ENCODE measurements around the gene DLX2. TPM values are rescaled to one million over a fixed set of nuclear protein-coding genes. Genes with fewer than 3 reads are reported as not detected.

DLX2 gene
- total and polyA plus RNA-seq, 2 of the 13 experiments (the other 11 are each of a cell fraction or from before 2014, with no cell fraction given), result 0.07 to 0.15 TPM

- TF ChIP-seq RNF219 (CRISPR knock-in tag; IDR thresholded peaks at IDR 0.05) (no peak), ZNF207 (IDR thresholded peaks at IDR 0.05; ENCODE audit: borderline replicate concordance) (no peak), ZNF766 (CRISPR knock-in tag; IDR thresholded peaks at IDR 0.05; ENCODE audit: borderline replicate concordance) (no peak), ZBTB20 (CRISPR knock-in tag; IDR thresholded peaks at IDR 0.05; ENCODE audit: borderline replicate concordance, low read depth) (no peak; the same call in 1 of the 2 replicates), ZNF280D (CRISPR knock-in tag; IDR thresholded peaks at IDR 0.05) (no peak), POLR2A (IDR thresholded peaks at IDR 0.05; ENCODE audit: insufficient read depth in 1 of 2, low read depth in 2 of 2, low read length in 2 of 2) (peak in 1 of 2 experiments; percentile 59; a peak in 1 of 4 replicates), ELF3 (CRISPR knock-in tag; IDR thresholded peaks at IDR 0.05) (no peak), ATRX (CRISPR knock-in tag; IDR thresholded peaks at IDR 0.05; ENCODE audit: borderline replicate concordance) (no peak), AKNA (CRISPR knock-in tag; IDR thresholded peaks at IDR 0.05; ENCODE audit: borderline replicate concordance) (no peak), HIC2 (CRISPR knock-in tag; IDR thresholded peaks at IDR 0.05; ENCODE audit: low read depth) (no peak), ZNF317 (CRISPR knock-in tag; IDR thresholded peaks at IDR 0.05) (0 out of 2 replicates have a peak, but pooled peaks have one; percentile 60), ZNF773 (CRISPR knock-in tag; IDR thresholded peaks at IDR 0.05; ENCODE audit: borderline replicate concordance) (no peak), ZSCAN20 (CRISPR knock-in tag; IDR thresholded peaks at IDR 0.05; ENCODE audit: borderline replicate concordance) (0 out of 2 replicates have a peak, but pooled peaks have one; percentile 55), ZFP36L1 (CRISPR knock-in tag; IDR thresholded peaks at IDR 0.05) (no peak), ZNF333 (CRISPR knock-in tag; IDR thresholded peaks at IDR 0.05; ENCODE audit: borderline replicate concordance) (peak; percentile 38; the same call in 1 of the 2 replicates), ZNF768 (CRISPR knock-in tag; IDR thresholded peaks at IDR 0.05) (no peak), NFIC (IDR thresholded peaks at IDR 0.05; ENCODE audit: low read length) (no peak)
Measured at GRCh38 chr2:172084645-172085459, 17.8 kb downstream of the DLX2 start (continued).
